ENCODE data around the gene RALB.

The RALB gene

DNA sequence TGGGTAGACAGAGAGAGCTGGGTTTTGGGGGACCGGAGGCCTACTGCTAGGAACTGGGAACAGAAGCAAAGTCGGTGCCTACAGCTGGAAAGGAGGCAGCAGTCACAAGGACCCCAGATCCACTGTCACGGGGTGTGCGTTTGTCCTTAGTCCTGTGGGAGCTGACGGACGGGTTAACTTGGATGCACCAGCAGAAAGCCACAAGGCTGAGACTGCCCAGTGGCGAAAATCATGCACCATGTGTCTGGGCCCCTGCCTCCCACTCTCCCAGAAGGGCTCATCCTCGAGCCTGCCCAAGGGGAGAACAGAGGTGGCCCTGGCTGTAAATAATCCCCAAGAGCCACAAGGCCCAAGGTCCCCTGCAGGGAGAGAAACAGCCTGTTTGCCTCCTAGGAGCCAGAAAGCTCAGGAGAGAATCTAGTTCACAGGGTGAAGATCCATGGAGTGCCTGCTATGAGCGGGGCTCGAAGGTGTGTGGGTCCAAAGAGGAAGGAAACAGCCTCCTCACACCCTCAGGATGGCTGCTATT is 11.7 kb upstream of the RALB start:
- no peak for DNase-seq (ENCODE audit: extremely low spot score)
- ChIA-PET CTCF (interaction anchor here (1.1 to 1.4 kb wide), 2 partner anchors 9 to 11 kb away, joined by 3 to 4 read pairs; partner anchors contain the start of gene RALB), POLR2A (no interaction called here)
- TF ChIP-seq, protein P1, sequence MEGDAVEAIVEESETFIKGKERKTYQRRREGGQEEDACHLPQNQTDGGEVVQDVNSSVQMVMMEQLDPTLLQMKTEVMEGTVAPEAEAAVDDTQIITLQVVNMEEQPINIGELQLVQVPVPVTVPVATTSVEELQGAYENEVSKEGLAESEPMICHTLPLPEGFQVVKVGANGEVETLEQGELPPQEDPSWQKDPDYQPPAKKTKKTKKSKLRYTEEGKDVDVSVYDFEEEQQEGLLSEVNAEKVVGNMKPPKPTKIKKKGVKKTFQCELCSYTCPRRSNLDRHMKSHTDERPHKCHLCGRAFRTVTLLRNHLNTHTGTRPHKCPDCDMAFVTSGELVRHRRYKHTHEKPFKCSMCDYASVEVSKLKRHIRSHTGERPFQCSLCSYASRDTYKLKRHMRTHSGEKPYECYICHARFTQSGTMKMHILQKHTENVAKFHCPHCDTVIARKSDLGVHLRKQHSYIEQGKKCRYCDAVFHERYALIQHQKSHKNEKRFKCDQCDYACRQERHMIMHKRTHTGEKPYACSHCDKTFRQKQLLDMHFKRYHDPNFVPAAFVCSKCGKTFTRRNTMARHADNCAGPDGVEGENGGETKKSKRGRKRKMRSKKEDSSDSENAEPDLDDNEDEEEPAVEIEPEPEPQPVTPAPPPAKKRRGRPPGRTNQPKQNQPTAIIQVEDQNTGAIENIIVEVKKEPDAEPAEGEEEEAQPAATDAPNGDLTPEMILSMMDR (IDR thresholded peaks at IDR 0.05; ENCODE audit: control extremely low read depth, extremely low read depth, low read depth, missing control alignments), result no peak

DNA sequence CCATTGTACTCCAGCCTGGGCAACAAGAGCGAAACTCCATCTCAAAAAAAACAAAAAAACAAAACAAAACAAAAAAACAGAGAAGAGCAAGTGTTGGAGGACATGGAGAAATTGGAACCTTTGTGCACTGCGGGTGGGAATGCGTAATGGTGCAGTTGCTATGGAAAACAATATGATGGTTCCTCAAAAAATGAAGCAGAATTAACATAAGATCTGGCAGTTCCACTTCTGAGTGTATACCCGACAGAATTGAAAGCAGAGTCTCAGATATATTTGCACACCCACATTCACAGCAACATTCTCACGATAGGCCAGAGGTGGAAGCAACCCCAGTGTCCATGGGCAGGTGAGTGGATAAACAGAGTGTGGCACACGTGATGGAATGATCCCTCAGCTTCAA is 11.0 kb upstream of the RALB start:
- TF ChIP-seq, protein P1 (IDR thresholded peaks at IDR 0.05; ENCODE audit: control extremely low read depth, extremely low read depth, low read depth, missing control alignments), result no peak
- DNase-seq (ENCODE audit: extremely low spot score), result no peak
- ChIA-PET POLR2A (no interaction called here), CTCF (interaction anchor here (1.2 to 1.6 kb wide), 3 partner anchors 10 to 30 kb away, joined by 4 read pairs; no protein-coding TSS in a partner anchor)

DNA sequence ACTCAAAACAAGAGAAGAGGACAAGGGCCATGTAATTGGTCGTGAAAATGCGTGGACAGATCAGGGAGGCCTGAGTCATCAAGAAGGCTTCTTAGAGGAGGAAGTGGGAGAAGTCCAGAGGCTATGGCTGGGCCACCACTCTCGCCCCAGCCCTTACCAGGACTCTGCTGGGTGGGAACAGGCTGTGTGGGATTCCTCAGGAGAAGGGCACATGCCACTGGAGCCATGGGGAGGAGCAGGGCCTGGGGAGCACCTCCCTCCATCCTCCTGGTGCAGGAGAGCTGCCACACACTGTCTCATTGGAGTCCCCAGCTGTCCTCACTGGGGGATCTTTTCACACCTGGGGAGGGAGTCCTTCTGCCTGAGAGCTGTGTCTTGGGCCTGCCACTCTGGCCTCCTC is 9.4 kb upstream of the RALB start:
- POLR2A ChIA-PET, result no interaction called here
- TF ChIP-seq, protein P1 (IDR thresholded peaks at IDR 0.05; ENCODE audit: control extremely low read depth, extremely low read depth, low read depth, missing control alignments), result no peak
- CTCF ChIA-PET, result interaction anchor here (1.5 kb wide), 1 partner anchor 21 kb away, joined by 3 read pairs; no protein-coding TSS in a partner anchor
- no peak for DNase-seq (ENCODE audit: extremely low spot score)

DNA sequence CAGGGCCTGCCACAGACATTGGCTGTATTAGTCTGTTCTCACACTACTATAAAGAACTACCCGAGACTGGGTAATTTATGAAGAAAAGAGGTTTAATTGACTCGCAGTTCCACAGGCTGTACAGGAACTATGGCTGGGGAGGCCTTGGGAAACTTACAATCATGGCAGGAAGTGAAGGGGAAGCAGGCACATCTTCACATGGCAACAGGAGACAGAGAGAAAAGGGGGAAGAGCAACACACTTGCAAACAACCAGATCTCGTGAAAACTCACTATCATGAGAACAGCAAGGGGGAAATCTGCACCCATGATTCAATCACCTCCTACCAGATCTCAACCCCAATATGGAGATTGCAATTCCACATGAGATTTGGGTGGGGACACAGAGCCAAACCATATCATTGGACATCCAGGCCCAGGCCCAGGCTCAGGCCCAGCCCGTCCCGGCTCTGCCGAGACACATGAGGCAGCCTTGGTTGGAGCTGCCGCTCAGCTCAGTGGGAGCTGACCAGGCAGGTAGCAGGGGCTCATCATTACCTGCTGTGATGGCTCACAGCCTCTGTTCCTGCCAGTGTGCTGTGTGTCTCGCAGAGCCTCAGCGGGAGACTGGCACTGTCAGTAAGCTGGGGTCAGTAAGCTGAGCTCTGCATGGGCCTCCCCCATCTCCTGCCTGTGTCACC is 8.6 kb upstream of the RALB start:
- DNase-seq (ENCODE audit: extremely low spot score), result no peak
- ChIA-PET POLR2A (interaction anchor here (0.6 kb wide), 1 partner anchor 552 kb away, joined by 6 read pairs; no protein-coding TSS in a partner anchor), CTCF (interaction anchor here (1.3 to 1.5 kb wide), 2 partner anchors 20 to 481 kb away, joined by 3 read pairs; no protein-coding TSS in a partner anchor)
- TF ChIP-seq, protein P1 (IDR thresholded peaks at IDR 0.05; ENCODE audit: control extremely low read depth, extremely low read depth, low read depth, missing control alignments), result no peak

DNA sequence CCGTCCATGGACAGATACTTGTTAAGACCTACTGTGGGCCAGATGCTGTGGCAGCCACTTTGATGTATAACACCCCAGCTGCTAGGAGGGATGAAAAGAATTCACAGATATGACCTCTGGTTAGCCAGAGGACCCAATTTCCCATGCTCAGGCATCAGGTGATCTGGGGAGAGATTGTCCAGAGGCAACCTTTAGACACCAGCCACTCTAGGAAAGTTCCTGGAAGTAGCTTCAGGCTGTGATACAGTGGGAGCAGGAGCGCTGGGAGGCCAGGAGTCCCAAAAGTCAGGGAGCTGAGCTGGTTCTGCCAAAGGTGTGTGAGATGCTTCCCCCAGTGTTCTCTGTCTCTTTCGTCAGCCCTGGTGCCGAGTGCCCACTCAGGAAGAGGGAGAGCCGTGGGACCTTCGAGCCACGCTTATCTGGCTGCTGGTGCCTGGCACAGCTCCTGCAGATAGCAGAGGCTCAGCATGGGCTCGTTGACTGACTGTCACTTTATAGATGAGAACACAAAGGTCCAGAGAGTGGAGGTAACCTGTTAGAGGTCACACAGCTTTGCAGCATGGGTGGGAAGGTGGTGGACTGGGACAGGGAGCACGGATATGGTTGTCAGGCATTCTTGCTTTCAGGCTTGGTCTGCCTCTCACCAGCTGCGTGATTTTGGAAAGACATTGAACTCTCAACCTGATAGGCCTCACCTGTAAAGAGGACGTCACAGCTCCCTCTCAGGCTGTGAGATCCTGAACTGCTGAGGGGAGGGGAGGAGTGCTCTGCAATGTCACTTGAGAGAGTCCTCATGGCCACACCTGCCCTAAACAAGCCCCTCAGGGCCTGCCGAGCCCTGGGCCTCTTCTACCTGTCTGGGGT is 7.8 kb upstream of the RALB start:
- POLR2A ChIA-PET, result no interaction called here
- no peak for DNase-seq (ENCODE audit: extremely low spot score)
- TF ChIP-seq, protein P1 (IDR thresholded peaks at IDR 0.05; ENCODE audit: control extremely low read depth, extremely low read depth, low read depth, missing control alignments), result no peak
- CTCF ChIA-PET, result interaction anchor here (1.3 kb wide), 1 partner anchor 482 kb away, joined by 3 read pairs; no protein-coding TSS in a partner anchor

All from GM10248 (cell line).